Activated T-helper 2 cell treated with anti-CD3 and anti-CD28 coated beads, Interferon-gamma antibody, Interleukin-2, Interleukin-4, amounts not matched to agents 10 μg/mL and 5 μg/mL and 100 μg/mL, durations not matched to agents 14 hours and 24 hours and 36 hours (primary cell): ENCODE results near the gene NFATC2IP. TPM values are rescaled to one million over a fixed set of nuclear protein-coding genes. Genes with fewer than 3 reads are reported as not detected.
"Not testable (repeated sequence)": the region's sequence is repeated elsewhere in the genome, so short reads cannot be mapped to it uniquely, and the experiment has no call there.

Source experiments
- DNase-seq: peaks from one replicate; pipeline ENCODE4 v3.0.0; 2021; ENCODE audit warnings: low spot score
- H3K27ac Mint-ChIP-seq: one replicate; pipeline ENCODE4 v1.8.0; 2021; ENCODE audit warnings: mixed read lengths
- H3K27me3 Mint-ChIP-seq: one replicate; pipeline ENCODE4 v1.8.0; 2021; ENCODE audit warnings: low read depth, mixed read lengths
- H3K36me3 Mint-ChIP-seq: one replicate; pipeline ENCODE4 v1.8.0; 2021; ENCODE audit warnings: low read depth, mixed read lengths
- H3K4me1 Mint-ChIP-seq: one replicate; pipeline ENCODE4 v1.8.0; 2021; ENCODE audit warnings: low read depth, mixed read lengths
- H3K4me3 Mint-ChIP-seq: one replicate; pipeline ENCODE4 v1.8.0; 2021; ENCODE audit warnings: low read depth, mild to moderate bottlenecking, moderate library complexity, mixed read lengths
- H3K9me3 Mint-ChIP-seq: one replicate; pipeline ENCODE4 v1.8.0; 2021; ENCODE audit warnings: mixed read lengths
- intact Hi-C: fragments of 100-400 bp; cut with micrococcal nuclease; formaldehyde crosslinking; loops from one replicate; pipeline ENCODE4 v1.15.1; 2023
- total RNA-seq: library from RNA; stranded (reverse); gene quantifications from 2 replicates; pipeline ENCODE4 v1.2.3, GENCODE V29; 2022

The NFATC2IP gene
- total RNA-seq, 1 donor from 2014 or later: 106 TPM

DNA sequence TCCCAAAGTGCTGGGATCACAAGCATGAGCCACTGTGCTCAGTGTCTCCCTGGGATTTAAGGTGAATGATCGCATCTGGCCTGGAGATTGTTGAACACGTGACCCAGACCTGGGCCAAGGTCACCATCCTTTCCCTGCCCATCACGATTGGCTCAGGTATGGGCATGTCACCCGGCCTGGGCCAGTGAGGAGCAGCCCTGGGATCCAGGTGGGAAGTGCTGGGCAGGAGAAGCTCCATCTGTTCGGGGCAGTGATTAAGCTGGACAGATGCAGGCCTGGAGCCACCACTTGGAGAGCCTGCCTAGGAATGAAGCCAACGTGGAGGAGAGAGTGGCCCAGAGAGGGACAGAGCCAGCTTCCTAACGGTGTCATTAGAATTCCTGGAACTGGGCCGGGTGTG lies 41.0 kb downstream of the NFATC2IP start:
- Mint-ChIP-seq H3K9me3 (peaks cover 8% of the 10 kb centered on the region), H3K27ac (no peak overlapping the region), H3K4me1 (peaks cover 38% of the 10 kb centered on the region), H3K27me3 (no peaks in the 10 kb centered on the region), H3K4me3 (no peak overlapping the region), H3K36me3 (peaks cover 46% of the 10 kb centered on the region)
- no peak for DNase-seq
- intact Hi-C loops: loop anchor here (2.0 kb wide), 1 partner anchor 17 kb away; no protein-coding TSS in a partner anchor

DNA sequence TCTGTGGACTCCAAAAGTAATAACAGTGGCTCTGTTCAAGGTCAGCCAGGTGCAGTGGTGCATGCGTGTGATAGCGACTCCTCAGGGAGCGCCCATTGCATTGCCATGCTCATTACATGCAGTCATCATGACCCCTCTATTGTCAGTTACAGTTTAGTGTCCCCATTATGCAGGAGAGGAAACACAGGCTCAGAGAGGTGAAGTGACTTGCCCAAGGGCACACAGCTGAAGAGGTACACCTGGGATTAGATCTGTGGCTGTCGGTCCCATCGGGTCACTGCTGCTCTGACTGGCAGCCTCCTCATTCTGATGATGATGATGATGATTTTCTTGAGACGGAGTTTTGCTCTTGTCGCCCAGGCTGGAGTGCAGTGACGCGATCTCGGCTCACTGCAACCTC lies 41.8 kb downstream of the NFATC2IP start:
- peaks cover 39% of the 10 kb centered on the region for H3K36me3 Mint-ChIP-seq
- no peak overlapping the region for H3K4me3 Mint-ChIP-seq
- intact Hi-C loops: no loop called here
- H3K9me3 Mint-ChIP-seq: peaks cover 3% of the 10 kb centered on the region
- H3K4me1 Mint-ChIP-seq: peaks cover 34% of the 10 kb centered on the region
- no peaks in the 10 kb centered on the region for H3K27me3 Mint-ChIP-seq
- no peak for DNase-seq
- H3K27ac Mint-ChIP-seq: peak overlapping the region; percentile 12

- Mint-ChIP-seq H3K9me3 (no peaks in the 10 kb centered on the region), H3K4me1 (peaks cover 5% of the 10 kb centered on the region), H3K27ac (no peak overlapping the region), H3K4me3 (no peak overlapping the region), H3K36me3 (no peaks in the 10 kb centered on the region), H3K27me3 (no peaks in the 10 kb centered on the region)
- intact Hi-C loops: no loop called here
- DNase-seq: no peak
These were observed 48.1 kb downstream of the NFATC2IP start for GRCh38 chr16:28998837-28999236.

DNA sequence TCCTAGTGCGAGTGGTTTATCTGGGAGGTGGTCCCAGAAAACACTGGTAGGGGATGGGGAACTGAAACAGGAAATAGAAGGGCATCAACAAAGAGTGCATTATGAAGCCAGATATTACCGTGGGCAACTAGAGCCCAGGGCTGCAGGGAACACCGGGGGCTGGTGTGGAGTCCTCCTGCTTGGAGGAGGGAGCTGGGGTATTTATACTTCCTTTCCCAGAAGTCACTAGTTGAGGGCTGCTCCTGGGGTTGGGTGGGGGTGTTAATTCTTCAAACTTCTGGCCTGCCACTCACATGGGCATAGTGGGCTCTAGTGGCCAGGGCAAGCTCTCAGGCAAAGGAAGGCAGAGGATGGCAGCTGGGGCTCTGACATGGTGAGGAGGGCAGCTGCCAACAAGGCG lies 48.8 kb downstream of the NFATC2IP start:
- intact Hi-C loops: no loop called here
- no peak for DNase-seq
- Mint-ChIP-seq H3K36me3 (no peaks in the 10 kb centered on the region), H3K4me1 (peaks cover 8% of the 10 kb centered on the region), H3K9me3 (no peaks in the 10 kb centered on the region), H3K27ac (no peak overlapping the region), H3K27me3 (no peaks in the 10 kb centered on the region), H3K4me3 (no peak overlapping the region)

GRCh38 chr16:29000019-29000418 lies 49.3 kb downstream of the NFATC2IP start:
- Mint-ChIP-seq H3K4me3 (no peak overlapping the region), H3K27ac (no peak overlapping the region), H3K9me3 (no peaks in the 10 kb centered on the region), H3K4me1 (peaks cover 12% of the 10 kb centered on the region), H3K27me3 (no peaks in the 10 kb centered on the region), H3K36me3 (no peaks in the 10 kb centered on the region)
- DNase-seq: no peak
- intact Hi-C loops: no loop called here

GRCh38 chr16:29004496-29005139 lies 53.9 kb downstream of the NFATC2IP start:
- not testable (repeated sequence) for H3K4me3 Mint-ChIP-seq

DNA sequence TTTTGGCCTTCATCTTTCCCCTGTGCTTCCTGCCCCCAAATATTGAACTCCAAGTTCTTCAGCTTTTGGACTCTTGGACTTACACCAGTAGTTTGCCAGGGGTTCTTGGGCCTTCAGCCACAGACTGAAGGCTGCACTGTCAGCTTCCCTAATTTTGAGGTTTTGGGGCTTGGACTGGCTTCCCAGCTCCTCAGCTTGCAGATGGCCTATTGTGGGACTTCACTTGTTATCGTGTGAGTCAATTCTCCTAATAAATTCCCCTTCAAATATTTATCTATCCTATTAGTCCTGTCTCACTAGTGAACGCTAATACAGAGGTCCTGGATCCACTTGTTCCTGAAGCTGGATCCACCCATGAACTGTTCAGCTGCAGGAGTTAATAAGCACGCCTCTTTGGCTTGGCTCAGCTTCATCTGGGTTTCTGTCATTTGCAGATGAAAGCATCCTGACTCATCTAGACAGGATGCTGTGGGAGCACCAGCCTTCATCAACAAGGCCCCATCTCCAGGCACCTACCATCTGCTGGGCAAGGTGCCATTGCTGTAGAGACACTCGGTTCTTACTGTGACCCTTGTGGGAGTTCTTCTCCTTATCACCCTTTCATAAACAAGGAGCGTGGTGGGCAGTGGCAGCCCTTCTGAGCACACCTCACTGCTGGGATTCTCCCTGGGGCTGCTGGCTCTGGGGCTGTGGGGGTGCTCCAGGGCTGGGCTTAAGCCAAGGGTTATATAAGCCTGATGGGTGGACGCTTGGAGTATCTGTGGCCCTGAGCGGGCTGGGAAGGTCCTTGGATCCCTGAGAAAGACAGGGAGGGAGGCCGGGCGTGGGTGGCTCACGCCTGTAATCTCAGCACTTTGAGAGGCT lies 57.2 kb downstream of the NFATC2IP start:
- peak; percentile 63 for DNase-seq
- intact Hi-C loops: loop anchor here (2.0 to 5.0 kb wide), 3 partner anchors 17 to 57 kb away; partner anchors contain the start of genes NFATC2IP and SPNS1
- peaks cover 52% of the 10 kb centered on the region for H3K4me1 Mint-ChIP-seq
- no peaks in the 10 kb centered on the region for H3K36me3 Mint-ChIP-seq
- H3K27me3 Mint-ChIP-seq: no peaks in the 10 kb centered on the region
- H3K27ac Mint-ChIP-seq: peak overlapping the region; percentile 92
- peak overlapping the region; percentile 44 for H3K4me3 Mint-ChIP-seq
- H3K9me3 Mint-ChIP-seq: no peaks in the 10 kb centered on the region

More at GRCh38 chr16:29004496-29005139, 53.9 kb downstream of the NFATC2IP start:
- not testable (repeated sequence) for H3K36me3 Mint-ChIP-seq, H3K9me3 Mint-ChIP-seq, H3K27me3 Mint-ChIP-seq, DNase-seq, H3K27ac Mint-ChIP-seq
- peaks cover 30% of the 10 kb centered on the region for H3K4me1 Mint-ChIP-seq
- intact Hi-C loops: loop anchor here (5.0 kb wide), 1 partner anchor 32 kb away; the partner anchor contains the start of gene SPNS1

GRCh38 chr16:29009050-29009837 lies 58.5 kb downstream of the NFATC2IP start:
- Mint-ChIP-seq H3K27ac (peak overlapping the region; percentile 92), H3K4me1 (peaks cover 58% of the 10 kb centered on the region), H3K27me3 (no peaks in the 10 kb centered on the region), H3K4me3 (peak overlapping the region; percentile 60), H3K36me3 (no peaks in the 10 kb centered on the region), H3K9me3 (no peaks in the 10 kb centered on the region)
- intact Hi-C loops: loop anchor here (1.0 to 5.0 kb wide), 5 partner anchors 11 to 58 kb away; partner anchors contain the start of genes NFATC2IP and SPNS1
- no peak for DNase-seq

DNA sequence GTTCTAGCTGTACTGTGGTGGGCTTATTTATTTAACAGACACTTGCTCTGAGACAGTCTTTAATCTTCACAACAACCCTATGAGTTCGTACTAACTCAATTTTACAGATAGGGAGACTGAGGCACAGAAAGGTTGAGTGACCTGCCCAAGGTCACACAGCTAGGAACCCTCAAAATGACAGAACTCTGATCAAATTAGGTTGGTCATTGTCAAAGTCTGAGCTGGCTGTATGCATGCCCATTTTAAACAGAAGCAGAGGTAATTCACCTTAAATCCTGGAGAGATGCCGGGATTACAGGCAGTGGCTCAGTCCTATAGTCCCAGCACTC lies 59.1 kb downstream of the NFATC2IP start:
- intact Hi-C loops: loop anchor here (1.0 to 5.0 kb wide), 5 partner anchors 10 to 59 kb away; partner anchors contain the start of genes NFATC2IP and SPNS1
- H3K27me3 Mint-ChIP-seq: no peaks in the 10 kb centered on the region
- no peaks in the 10 kb centered on the region for H3K9me3 Mint-ChIP-seq
- H3K4me1 Mint-ChIP-seq: peaks cover 59% of the 10 kb centered on the region
- no peaks in the 10 kb centered on the region for H3K36me3 Mint-ChIP-seq
- H3K4me3 Mint-ChIP-seq: no peak overlapping the region
- DNase-seq: no peak
- peak overlapping the region; percentile 92 for H3K27ac Mint-ChIP-seq

DNA sequence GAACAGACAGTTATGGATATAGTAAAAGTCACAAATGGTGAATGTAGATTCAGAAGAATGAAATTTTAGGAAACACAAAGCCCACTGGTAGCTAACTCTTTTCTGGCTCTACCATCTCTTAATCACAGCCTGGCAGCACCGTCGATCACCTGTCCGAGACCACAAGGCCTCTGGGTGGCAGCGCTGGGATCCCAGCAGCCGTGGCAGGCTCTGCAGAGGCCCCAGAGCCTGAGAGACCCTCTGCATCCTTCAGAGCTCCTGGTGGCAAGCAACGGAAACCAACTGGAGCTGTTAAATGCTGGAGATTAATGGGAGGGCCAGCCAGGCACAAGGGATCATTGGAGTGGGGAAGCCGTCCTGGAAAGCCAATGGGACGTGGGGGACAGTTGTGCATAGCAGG lies 60.4 kb downstream of the NFATC2IP start:
- Mint-ChIP-seq H3K27ac (peak overlapping the region; percentile 96), H3K9me3 (no peaks in the 10 kb centered on the region), H3K27me3 (no peaks in the 10 kb centered on the region), H3K4me3 (no peak overlapping the region), H3K4me1 (peaks cover 53% of the 10 kb centered on the region), H3K36me3 (no peaks in the 10 kb centered on the region)
- intact Hi-C loops: no loop called here
- no peak for DNase-seq

GRCh38 chr16:29011851-29012250 lies 61.1 kb downstream of the NFATC2IP start:
- Mint-ChIP-seq H3K27ac (peak overlapping the region; percentile 96), H3K36me3 (no peaks in the 10 kb centered on the region), H3K4me3 (no peak overlapping the region), H3K27me3 (no peaks in the 10 kb centered on the region), H3K4me1 (peaks cover 53% of the 10 kb centered on the region), H3K9me3 (no peaks in the 10 kb centered on the region)
- no peak for DNase-seq
- intact Hi-C loops: no loop called here

- H3K9me3 Mint-ChIP-seq: no peaks in the 10 kb centered on the region
- H3K27ac Mint-ChIP-seq: peak overlapping the region; percentile 96
- H3K27me3 Mint-ChIP-seq: no peaks in the 10 kb centered on the region
- H3K4me3 Mint-ChIP-seq: peak overlapping the region; percentile 15
- no peaks in the 10 kb centered on the region for H3K36me3 Mint-ChIP-seq
- DNase-seq: no peak
- intact Hi-C loops: no loop called here
- peaks cover 48% of the 10 kb centered on the region for H3K4me1 Mint-ChIP-seq
These were observed 62.3 kb downstream of the NFATC2IP start for GRCh38 chr16:29012913-29013553.
